ENCODE results near the gene CHRNA10. TPM values are rescaled to one million over a fixed set of nuclear protein-coding genes. Genes with fewer than 3 reads are reported as not detected.

The CHRNA10 gene
- polyA plus RNA-seq, 1 donor from 2014 or later: 4.9 TPM

- no peak for TF ChIP-seq EZH2 (IDR thresholded peaks at IDR 0.05; ENCODE audit: borderline replicate concordance, insufficient read depth, low read length, poor library complexity, severe bottlenecking)
- no peak for TF ChIP-seq RAD21 (conservative IDR thresholded peaks at IDR 0.05)
- no peak for TF ChIP-seq SMC3 (conservative IDR thresholded peaks at IDR 0.05; ENCODE audit: poor library complexity)
- no peak for TF ChIP-seq TAF1 (IDR thresholded peaks at IDR 0.05; ENCODE audit: low read depth)
- TF ChIP-seq POLR2AphosphoS5 (IDR thresholded peaks at IDR 0.05): no peak
- no peak for TF ChIP-seq REST (IDR thresholded peaks at IDR 0.05; ENCODE audit: borderline replicate concordance)
- TF ChIP-seq MXI1 (conservative IDR thresholded peaks at IDR 0.05; ENCODE audit: poor library complexity, severe bottlenecking): no peak
- TF ChIP-seq CTCF (IDR thresholded peaks at IDR 0.05; ENCODE audit: poor library complexity, severe bottlenecking): no peak
- no peak for TF ChIP-seq EP300 (conservative IDR thresholded peaks at IDR 0.05; ENCODE audit: poor library complexity, severe bottlenecking)
- H3K9me3 ChIP-seq (ENCODE audit: low read length): no peaks in the 10 kb centered on the region
- H3K9ac ChIP-seq (ENCODE audit: low read length): no peak overlapping the region
- H3K27me3 ChIP-seq (ENCODE audit: insufficient read depth, low read depth, low read length): no peaks in the 10 kb centered on the region
- H3K27ac ChIP-seq (ENCODE audit: low read length): no peak overlapping the region
- no peaks in the 10 kb centered on the region for H3K36me3 ChIP-seq (ENCODE audit: insufficient read depth, low read length)
- H3K9me2 ChIP-seq (ENCODE audit: insufficient read depth, low read length): no peaks in the 10 kb centered on the region
- H3K4me2 ChIP-seq (ENCODE audit: low read length): no peak overlapping the region
- H2AFZ ChIP-seq (ENCODE audit: low read depth, low read length): no peak overlapping the region
- no peak overlapping the region for H3K4me3 ChIP-seq (ENCODE audit: low read length)
- H4K20me1 ChIP-seq (ENCODE audit: insufficient read depth): no peaks in the 10 kb centered on the region
- H3F3A ChIP-seq (ENCODE audit: insufficient read depth, low read length, poor library complexity, severe bottlenecking): no peaks in the 10 kb centered on the region
- H3K79me2 ChIP-seq (replicated peaks; ENCODE audit: insufficient read depth, low read length): no peaks in the 10 kb centered on the region
Observed at GRCh38 chr11:3626250-3626960, 44.8 kb downstream of the CHRNA10 start.

- Histone ChIP-seq H3F3A (ENCODE audit: insufficient read depth, low read length, poor library complexity, severe bottlenecking) (no peaks in the 10 kb centered on the region), H3K4me3 (ENCODE audit: low read length) (no peak overlapping the region), H3K9me3 (ENCODE audit: low read length) (no peaks in the 10 kb centered on the region), H3K79me2 (replicated peaks; ENCODE audit: insufficient read depth, low read length) (no peaks in the 10 kb centered on the region), H3K36me3 (ENCODE audit: insufficient read depth, low read length) (no peaks in the 10 kb centered on the region), H3K9ac (ENCODE audit: low read length) (no peak overlapping the region), H3K9me2 (ENCODE audit: insufficient read depth, low read length) (no peaks in the 10 kb centered on the region), H4K20me1 (ENCODE audit: insufficient read depth) (no peaks in the 10 kb centered on the region), H2AFZ (ENCODE audit: low read depth, low read length) (no peak overlapping the region), H3K27ac (ENCODE audit: low read length) (no peak overlapping the region), H3K27me3 (ENCODE audit: insufficient read depth, low read depth, low read length) (no peaks in the 10 kb centered on the region), H3K4me2 (ENCODE audit: low read length) (no peak overlapping the region)
- TF ChIP-seq TAF1 (IDR thresholded peaks at IDR 0.05; ENCODE audit: low read depth) (no peak), CTCF (IDR thresholded peaks at IDR 0.05; ENCODE audit: poor library complexity, severe bottlenecking) (no peak), EZH2 (IDR thresholded peaks at IDR 0.05; ENCODE audit: borderline replicate concordance, insufficient read depth, low read length, poor library complexity, severe bottlenecking) (no peak), POLR2AphosphoS5 (IDR thresholded peaks at IDR 0.05) (no peak), SMC3 (conservative IDR thresholded peaks at IDR 0.05; ENCODE audit: poor library complexity) (no peak), REST (IDR thresholded peaks at IDR 0.05; ENCODE audit: borderline replicate concordance) (no peak), EP300 (conservative IDR thresholded peaks at IDR 0.05; ENCODE audit: poor library complexity, severe bottlenecking) (no peak), MXI1 (conservative IDR thresholded peaks at IDR 0.05; ENCODE audit: poor library complexity, severe bottlenecking) (no peak), RAD21 (conservative IDR thresholded peaks at IDR 0.05) (no peak)
Observed at GRCh38 chr11:3623767-3624458, 47.3 kb downstream of the CHRNA10 start.
